Measurements from ENCODE around the gene GLIS1.

DNA sequence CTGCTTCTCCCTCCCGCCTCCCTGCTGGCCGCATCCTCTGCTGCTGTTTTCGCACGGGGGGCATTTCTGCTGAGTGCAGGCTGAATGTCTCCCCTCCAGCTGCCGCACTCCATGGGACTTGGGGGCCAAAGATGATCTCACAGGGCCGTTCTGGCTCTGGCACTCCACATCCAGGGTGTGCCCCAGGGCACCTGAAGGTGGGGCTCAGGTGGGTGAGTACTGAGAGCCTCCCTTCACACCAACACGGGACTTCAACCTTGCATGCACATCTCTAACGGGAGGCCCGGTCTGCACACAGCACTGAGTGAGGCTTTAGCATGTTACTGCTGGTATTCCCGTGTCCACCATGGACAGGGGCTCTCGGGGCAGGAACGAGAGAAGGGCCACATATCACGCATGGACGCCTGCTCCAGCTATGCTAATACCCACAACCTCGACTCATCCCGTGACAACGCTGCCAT is 190.9 kb downstream of the GLIS1 start:
- TF ChIP-seq CTCF (conservative IDR thresholded peaks at IDR 0.05 in 1 of 2, IDR thresholded peaks at IDR 0.05 in 1 of 2; ENCODE audit: extremely low read depth in 1 of 2, insufficient read depth in 1 of 2, low read depth in 1 of 2, low read length in 2 of 2) (no peak), EZH2 (IDR thresholded peaks at IDR 0.05; ENCODE audit: borderline replicate concordance, low read length) (no peak)

Data from mammary epithelial cell (primary cell).